Posterior cingulate gyrus (tissue), 11 donors: ENCODE data around the gene ASXL1.
A peak's percentile ranks its signal among the peaks of the same experiment; 100 is the strongest.

Experiments
- DNase-seq, 10 donors: peaks; one replicate each; pipeline versions ENCODE4 v3.0.0 to v3.0.0-alpha.2; 2020 to 2021; ENCODE audit warnings: mixed read lengths in 3 of 10
- intact Hi-C: fragments of 100-400 bp; cut with DNase I; formaldehyde crosslinking; loops from one replicate; pipeline ENCODE4 v1.15.1; 2023

Gene ASXL1

DNA sequence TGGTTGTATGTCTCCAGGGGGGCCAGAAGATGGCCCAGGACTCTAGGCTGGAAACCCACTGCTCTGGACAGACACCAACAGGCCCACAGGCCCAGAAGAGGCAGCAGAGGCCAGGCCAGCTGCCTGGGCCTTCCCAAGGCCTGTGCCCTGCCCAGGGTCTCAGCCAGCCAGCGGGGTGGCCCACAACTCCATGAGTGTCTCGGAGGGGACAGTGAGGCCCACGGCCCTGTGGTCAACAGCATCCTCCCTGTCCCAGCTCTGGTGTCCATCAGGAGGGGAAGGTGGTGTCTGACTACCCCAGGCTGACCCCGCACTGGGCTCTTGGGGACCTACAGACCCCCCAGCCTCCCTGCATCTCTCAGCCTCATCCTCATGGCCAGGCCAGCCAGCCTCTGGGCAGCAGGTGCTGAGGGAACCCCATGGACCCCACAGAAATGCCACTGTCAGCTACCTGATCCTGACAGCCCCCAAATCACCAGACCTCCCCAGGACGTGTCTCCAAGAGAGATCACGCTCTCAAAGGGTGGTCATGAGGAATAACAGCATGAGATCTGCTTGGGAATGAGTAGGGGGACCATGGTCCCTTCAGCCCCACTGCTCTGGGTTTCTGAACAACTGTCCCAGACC lies 114.6 kb downstream of the ASXL1 start:
- DNase-seq: peak in 1 of 10 donors; percentile 37
- intact Hi-C loops: no loop called here

DNA sequence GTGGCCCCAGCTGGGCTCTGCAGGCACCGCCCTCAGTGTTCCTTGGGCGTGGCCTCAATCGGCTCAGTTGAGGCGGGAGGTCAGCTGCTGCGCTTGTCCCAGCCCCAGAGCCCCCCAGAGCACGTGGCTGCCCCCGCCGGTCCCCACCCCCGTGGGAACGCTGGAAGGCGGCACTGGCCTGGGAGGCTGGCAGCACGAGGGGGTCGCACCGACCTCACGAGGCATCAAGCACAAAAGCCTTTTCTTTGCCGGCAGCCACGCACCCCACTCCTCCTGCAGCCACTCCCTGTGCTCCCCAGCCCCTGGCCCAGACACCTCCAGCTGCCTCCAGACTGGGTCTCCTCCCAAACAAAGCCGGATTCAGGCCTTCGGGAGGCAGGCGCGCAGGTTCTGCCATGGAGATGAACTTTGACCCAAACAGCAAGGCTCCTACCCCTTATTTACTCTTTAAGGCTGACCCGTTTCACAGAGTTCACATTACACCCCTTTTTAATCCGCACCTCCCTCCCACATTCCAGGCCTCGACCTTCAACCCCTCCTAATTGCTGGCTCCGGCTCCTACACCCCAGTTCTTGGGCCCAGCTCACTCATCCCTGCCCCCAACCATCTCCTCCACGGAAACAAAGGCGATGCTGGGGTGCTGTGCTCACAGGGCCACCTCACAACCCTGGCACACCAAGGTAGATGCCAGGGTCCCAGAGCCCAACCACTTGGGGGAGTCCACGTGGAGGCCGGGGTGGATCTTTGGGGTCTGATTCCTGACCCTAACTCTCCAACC lies 115.3 kb downstream of the ASXL1 start:
- intact Hi-C loops: no loop called here
- peak in 1 of 10 donors; percentile 69 for DNase-seq

DNA sequence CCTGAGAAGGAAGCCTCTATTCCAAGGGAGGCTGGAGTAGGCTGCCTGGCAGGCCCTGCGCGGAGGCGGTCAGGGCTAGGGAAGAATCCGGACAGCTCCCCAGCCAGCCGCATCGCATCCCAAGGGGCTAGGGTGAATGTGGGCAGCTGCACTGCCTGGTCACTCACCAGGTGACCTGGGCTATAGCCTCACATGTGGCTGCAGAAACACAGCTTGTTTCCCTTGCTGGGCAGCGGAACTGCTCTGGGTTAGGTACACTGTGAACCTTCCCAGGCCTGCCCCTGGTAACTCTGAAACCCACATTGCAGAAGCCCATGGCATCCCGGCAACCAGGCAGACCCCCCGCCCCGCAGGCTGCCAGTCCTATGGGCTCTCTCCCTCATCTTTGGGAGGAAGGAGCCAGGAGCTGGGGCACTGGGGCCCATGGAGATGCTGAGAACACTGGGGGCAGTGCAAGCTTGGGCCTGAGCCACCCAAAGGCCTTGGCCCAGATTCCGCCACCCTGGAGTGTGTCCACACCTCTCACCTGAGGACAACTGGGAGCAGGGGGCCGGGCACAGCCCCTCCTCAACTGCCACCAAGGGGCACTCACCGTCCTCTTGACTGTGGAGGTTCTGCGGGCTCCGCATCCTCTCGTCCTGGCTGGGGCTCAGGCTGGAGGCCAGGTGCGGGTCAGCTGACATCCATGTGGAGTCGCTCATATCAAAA lies 116.0 kb downstream of the ASXL1 start:
- DNase-seq: peak in 1 of 10 donors; percentile 70
- intact Hi-C loops: no loop called here

DNA sequence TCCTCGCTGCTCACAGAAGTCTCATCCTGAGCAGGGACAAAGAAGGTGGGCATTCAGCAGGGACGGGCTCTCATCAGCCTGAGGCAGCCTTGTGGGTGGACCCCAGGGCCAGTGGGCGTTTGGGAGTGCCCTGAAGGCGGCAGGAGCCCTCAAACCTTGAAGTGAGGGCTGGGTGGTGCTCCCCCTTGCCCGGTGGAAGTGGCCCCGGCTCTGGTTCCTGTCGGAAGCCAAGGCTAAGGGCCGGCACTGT lies 116.5 kb downstream of the ASXL1 start:
- DNase-seq: no peak
- intact Hi-C loops: no loop called here

DNA sequence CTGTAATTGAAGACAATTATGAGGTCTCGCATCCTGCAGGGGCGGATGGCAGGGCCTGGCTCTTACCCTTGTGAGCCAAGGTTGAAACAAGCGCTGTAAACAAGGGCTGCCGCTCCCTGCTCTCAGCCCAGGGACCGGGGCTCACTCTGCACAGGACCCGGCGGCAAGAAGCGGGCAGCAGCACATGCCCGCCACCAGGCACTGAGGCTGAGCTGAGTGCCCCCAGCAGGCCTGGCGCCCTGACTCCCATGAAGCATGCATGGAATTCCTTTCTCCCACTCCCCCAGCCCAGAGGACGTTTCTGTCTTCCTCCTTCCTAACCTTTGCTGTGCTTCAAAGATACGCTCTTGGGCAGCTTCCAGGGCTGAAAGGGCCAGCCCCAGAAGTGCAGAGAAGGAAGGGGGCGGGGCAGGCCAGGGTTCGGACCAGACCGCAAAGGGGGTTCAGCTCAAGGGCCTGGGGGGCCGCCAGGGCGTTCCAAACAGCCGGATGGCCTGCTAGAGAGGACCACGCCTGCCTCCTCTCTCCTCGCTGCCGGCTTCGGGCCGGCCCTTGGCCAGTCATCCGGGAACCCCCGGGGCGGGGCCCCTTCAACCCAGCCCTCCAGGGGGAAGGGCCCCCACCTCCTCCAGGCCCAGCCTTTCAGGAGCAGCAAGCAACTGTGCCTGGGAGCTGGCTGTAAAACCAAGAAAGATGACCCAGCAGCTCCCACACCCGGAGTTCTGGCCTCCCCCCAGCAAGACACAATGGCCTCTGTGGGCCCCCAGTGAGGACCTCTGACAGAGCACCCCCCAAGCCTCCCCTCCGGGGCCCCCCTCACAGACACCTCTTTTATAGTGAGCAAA lies 117.1 kb downstream of the ASXL1 start:
- DNase-seq: peak in 6 of 10 donors; percentile 63 to 93 (median 75)
- intact Hi-C loops: no loop called here

DNA sequence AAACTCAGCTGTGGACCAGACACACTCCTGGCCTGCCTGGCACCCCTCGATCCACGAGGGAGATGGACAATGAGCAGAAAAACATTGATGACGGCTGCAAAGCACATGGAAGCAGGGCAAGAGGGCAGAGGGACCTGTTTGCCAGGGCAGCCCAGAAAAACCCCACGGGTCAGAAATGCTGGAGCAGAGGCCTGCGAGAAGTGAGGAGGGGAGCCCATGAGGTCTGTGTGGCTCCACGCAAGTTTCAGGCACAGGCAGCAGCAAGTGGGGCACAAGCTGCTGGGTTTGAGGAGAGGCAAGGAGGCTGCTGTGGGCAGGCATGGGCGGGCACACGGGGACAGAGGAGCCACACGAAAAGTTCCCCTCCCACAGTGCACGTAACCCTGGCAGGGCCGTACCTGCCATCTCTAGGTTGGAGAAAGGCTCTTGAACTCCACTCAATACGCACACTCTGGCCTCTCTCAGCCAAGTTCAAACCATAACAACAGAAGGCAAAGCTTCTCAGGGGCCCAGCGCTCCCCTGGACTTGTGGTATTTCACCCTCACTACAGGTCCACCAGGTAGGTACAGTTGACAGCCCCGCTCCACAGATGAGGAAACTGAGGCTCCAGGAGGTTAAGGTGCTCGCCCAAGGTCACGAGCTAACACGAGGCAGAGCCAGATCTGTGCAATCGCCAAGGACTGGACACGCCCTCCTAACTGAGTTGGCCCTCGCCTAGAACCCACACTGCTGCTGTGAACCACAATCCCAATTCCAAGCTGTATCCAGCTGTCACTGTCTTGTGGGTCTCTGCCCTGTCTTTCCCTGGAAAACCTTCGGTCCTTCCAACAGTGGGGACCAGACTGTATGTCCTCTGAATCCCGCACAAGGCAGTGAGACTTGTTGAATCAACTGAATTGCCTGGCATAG lies 118.8 kb downstream of the ASXL1 start:
- intact Hi-C loops: no loop called here
- DNase-seq: peak in 4 of 10 donors; percentile 27 to 75 (median 61)

DNA sequence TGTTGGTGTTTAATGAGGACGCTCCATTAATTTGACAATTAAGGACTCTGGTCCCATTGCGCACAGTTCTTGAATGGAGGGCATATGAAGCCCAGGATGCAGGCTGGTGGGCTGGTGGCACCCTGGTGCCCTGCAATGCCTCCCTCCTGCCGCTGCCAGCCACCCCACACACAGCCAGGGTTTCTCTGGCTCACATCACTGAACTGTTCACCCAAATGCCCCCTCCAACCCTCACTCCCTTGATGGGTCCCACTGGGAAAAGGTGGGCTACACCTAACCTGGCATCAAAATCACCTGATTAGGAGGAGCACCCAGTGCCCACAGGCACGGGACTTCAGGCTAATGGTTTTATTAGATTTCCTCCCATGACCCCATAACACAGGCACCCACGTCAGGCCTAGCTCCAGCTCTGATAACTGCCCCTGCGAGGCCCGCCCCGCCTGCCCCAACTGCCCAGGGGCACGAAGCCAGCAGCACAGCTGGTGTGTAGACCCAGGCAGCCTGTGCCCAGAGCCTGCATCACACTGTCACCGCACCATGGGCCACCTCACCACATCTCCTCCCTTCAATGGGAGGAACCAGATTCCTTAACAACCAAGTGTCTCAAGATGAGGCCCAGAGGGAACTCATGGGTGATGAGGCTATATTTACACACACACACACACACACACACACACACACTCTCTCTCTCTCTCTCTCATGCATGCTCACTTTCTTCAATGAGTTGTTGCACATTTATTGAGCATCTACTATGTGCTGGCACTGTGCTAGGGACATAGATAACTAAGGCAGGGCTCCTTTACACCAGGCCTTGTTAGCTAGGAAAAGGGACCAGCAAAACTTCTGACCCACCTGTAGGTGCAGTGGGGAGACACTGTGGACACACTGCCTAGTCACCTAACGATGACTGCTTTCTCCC lies 119.7 kb downstream of the ASXL1 start:
- DNase-seq: peak in 6 of 10 donors; percentile 28 to 89 (median 72)
- intact Hi-C loops: no loop called here

DNA sequence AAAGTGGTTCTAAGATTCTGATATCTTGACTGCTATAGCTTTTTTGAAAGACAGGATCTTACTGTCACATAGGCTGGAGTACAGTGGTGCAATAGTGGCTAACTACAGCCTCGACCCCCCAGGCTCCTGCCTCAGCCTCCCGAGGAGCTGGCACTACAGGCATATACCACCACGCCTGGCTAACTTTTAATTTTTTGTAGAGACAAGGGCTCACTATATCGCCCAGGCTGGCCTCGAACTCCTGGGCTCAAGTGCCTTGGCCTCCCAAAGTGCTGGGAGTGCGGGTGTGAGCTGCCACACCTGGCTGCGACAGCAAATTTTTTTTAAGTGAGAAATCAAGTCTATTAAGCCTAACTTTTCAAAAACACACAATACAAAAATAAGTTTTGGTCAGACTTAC lies 120.4 kb downstream of the ASXL1 start:
- intact Hi-C loops: no loop called here
- DNase-seq: peak in 3 of 10 donors; percentile 19 to 60 (median 40)

DNA sequence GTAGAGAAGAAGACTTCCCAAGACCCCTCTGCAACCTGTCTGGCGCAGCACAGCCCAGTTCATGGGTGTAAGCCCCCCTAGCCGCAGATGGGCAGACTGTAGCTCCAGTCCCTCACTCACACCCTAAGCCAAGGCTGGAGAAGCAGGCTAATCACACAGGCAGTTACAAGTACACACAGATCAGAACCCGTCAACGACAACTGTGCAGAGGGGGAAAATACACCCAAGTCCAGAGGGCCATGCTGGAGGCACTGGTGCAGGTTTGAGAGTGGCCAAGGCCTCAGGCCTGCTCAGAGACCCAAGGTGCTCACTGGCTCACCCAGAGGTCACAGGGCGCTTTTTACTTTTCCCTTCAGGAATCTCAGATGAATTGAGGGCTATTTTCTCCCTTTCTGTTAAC lies 120.9 kb downstream of the ASXL1 start:
- intact Hi-C loops: no loop called here

DNA sequence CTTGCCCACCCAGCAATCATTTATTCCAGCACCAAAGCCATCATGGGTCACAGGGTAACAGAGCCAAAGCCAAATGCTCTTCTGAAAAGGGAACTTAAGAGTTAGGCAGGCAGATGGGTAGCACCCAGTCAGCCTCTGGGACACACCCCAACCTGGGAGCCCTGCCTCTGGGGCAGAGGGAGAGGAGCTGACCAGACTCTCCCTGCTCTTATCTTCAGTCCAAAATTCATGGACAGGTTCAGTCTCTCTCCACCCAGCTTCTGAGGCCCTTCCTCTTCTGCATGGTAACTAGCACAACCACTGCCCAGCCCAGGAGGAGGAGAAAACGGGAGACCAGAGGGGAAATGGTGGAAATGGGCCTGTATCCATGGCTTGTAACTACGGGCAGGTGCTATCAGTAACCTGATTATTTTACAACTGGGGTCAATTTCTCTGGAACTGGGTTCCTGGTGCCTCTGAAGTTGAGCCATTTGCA lies 121.6 kb downstream of the ASXL1 start:
- intact Hi-C loops: loop anchor here (10.0 kb wide), 1 partner anchor 275 kb away; the partner anchor contains the start of genes PLAGL2 and POFUT1
- peak in 2 of 10 donors; percentile 12 to 49 for DNase-seq

More for the DNA sequence above, 120.9 kb downstream of the ASXL1 start:
- DNase-seq: peak in 4 of 10 donors; percentile 1 to 58 (median 46)

DNA sequence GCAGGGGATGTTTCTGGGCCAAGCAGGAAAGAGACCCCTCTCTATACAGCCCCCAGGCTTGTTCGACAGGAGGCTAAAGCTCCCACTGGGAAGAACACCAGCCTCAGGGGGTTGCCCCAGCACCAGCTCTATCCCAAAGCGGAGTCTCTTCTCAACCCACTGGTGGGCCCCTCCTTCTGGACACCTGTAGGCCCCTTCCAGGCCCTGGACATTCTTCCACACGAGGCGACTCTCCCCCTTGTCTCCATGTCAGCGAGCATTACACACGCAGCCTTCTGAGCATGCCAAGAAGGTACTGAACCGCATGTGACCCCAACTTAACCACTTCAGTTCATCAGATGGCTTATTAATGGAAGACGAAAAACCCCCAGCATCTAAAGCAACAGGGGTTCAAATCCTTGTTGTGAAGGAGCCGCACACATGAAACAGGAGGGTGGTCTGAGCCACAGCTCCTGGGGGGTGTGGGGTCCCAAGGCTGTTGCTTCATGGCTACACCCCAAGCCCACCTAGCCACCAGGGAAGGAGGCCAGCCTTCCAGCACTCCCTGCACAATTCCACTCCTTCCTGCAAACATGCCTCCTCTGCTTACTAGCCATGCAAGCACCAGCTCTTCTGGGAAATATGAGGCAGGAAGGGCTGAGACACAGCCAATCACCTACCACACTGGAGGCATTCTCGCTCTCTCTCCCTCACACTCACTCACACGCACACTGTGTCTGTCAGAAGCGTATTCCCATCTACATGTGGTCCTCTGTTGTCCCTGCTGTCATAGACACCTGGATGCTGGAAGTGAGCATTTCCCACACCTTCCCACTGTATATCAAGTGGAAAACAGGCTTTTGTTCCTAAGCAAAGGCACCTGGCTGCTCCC lies 122.5 kb downstream of the ASXL1 start:
- DNase-seq: peak in 3 of 10 donors; percentile 24 to 55 (median 32)
- intact Hi-C loops: loop anchor here (10.0 kb wide), 1 partner anchor 276 kb away; the partner anchor contains the start of genes PLAGL2 and POFUT1

DNA sequence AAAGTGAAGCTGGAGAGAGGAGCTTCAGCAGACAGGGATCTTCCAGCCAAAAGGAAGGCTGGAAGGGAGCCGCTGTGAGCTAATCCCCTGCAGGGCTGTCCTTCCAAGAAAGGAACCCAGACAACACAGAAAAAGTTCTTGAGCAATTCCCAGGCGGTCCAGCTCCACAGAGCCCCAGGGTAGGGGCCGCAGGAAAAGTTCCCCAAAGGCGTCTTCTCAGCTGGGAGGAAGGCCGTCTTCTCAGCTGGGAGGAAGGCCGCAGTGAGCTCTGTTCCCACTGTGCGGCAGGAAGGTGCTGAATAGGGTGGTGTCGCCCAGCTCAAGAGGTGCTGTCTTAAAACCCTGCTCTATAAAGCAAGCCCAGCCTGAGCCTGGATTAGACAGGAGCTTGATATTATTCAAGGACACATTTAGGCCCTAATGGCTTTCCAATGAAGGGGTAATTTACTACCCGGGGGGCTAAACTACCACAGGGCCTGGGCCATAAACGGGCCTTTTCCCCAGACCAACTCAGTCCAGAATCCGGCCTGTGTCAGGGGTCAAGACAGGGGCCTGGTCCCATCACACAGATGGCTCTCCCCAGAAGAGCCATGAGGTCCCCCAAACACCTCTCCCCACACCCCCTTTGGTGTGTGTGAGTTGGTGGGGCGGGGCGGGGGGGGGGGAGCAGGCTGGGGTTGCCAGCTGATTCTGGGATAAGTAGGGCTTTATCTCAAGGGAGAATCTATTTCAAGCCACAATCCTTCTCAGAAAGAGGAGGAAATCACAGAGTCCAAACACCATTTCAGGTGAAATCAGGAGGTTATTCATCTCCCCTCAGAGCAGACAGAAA lies 123.4 kb downstream of the ASXL1 start:
- intact Hi-C loops: loop anchor here (10.0 kb wide), 1 partner anchor 277 kb away; the partner anchor contains the start of genes PLAGL2 and POFUT1
- DNase-seq: peak in 4 of 10 donors; percentile 15 to 72 (median 66)

DNA sequence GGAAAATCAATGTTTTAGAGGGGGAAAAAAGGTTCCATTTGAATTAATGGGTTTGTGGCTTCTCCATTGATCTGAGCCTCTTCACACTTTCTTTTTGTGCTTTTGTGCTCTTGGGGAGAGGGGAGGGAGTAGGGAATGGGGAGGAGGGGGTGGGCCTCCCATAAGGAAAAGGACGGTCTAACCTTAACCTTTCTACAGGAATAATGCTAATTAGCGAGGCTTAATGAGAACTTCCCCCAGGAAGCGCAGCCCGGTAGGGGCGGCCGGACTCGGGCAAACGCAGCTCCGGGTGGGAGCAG lies 124.0 kb downstream of the ASXL1 start:
- intact Hi-C loops: loop anchor here (10.0 kb wide), 1 partner anchor 277 kb away; the partner anchor contains the start of genes PLAGL2 and POFUT1
- DNase-seq: peak in 2 of 10 donors; percentile 17 to 74

DNA sequence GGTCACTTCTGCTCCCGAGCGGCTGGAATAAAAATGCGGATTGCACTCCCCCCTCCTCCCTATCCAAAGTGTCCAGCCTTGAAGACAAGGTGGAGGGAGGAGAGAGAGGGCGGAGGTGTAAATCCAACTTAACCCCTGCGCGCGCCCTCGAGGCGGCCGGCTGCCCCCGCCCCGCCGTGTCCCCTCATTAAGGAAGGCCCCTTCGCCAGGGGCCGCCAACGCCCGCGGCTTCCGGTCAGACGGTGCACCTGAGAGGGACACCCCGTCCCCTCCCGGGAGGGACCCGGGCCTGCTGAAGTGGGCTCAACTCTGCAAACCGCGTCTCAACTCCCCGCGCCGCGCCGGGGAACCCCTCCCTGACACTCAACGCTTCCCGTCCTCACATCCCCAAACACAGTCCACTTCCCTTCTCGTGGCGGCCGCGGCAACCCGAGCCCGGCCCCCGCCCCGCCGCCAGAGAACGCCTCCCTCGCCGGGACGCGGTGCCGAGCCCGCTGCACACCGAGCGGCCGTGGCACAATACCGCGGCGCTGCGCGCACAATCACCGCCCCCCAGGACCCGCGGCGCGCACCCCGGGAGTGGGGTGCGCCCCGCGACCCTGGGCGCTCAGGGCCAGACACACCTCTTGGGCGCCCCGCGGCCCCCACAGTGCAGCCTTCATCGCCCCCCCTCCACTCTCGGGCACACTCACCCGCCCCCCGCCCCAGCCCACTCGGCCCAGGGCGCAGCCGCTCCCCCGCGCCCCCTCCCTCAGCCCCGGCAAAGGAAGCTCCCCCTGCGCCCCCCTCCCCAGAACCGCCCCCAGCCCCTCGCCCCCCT lies 124.5 kb downstream of the ASXL1 start:
- peak in 3 of 10 donors; percentile 31 to 87 (median 83) for DNase-seq
- intact Hi-C loops: loop anchor here (10.0 kb wide), 1 partner anchor 278 kb away; the partner anchor contains the start of genes PLAGL2 and POFUT1
